ENCODE results near the gene KLF7. TPM values are rescaled to one million over a fixed set of nuclear protein-coding genes. Genes with fewer than 3 reads are reported as not detected.

Gene KLF7
- total RNA-seq, 3 donors from 2014 or later (not counting 1 experiment from before 2014, with no cell fraction given), result 22.9 to 39.1 (median 32.4) TPM

- DNase-seq (peak in 1 of 2 donors; percentile 35), ATAC-seq (peak in 1 of 3 donors; percentile 67)
- Mint-ChIP-seq H3K27me3 (ENCODE audit: low read depth in 2 of 2) (peaks cover 15 to 17% of the 10 kb centered on the region in 2 donors), H3K9me3 (no peaks in the 10 kb centered on the region), H3K27ac (peak overlapping the region in 1 of 2 donors; percentile 10), H3K4me3 (peak overlapping the region; percentile 35), H3K4me1 (peaks cover 17 to 22% of the 10 kb centered on the region in 2 donors), H3K36me3 (no peaks in the 10 kb centered on the region)
- Histone ChIP-seq H3K9me3 (ENCODE audit: control insufficient read depth, insufficient read depth, low read length) (no peaks in the 10 kb centered on the region), H3K4me3 (ENCODE audit: low read length) (no peak overlapping the region), H3K4me1 (ENCODE audit: control insufficient read depth, insufficient read depth, low read length) (peaks cover 11% of the 10 kb centered on the region), H3K27ac (ENCODE audit: low read length) (no peak overlapping the region), H3K27me3 (ENCODE audit: control insufficient read depth, insufficient read depth, low read length) (no peaks in the 10 kb centered on the region), H3K36me3 (ENCODE audit: control insufficient read depth, insufficient read depth, low read length) (no peaks in the 10 kb centered on the region)
- no peak for TF ChIP-seq CTCF (IDR thresholded peaks at IDR 0.05)
- intact Hi-C loops (cut with micrococcal nuclease), result no loop called here
- 2% methylated on average over 12 of the region's 12 CpGs for WGBS (ENCODE audit: insufficient coverage)
These were observed 91.7 kb downstream of the KLF7 start for GRCh38 chr2:207073801-207074678.

- Histone ChIP-seq H3K4me1 (ENCODE audit: control insufficient read depth, insufficient read depth, low read length) (peaks cover 11% of the 10 kb centered on the region), H3K4me3 (ENCODE audit: low read length) (no peak overlapping the region), H3K9me3 (ENCODE audit: control insufficient read depth, insufficient read depth, low read length) (no peaks in the 10 kb centered on the region), H3K36me3 (ENCODE audit: control insufficient read depth, insufficient read depth, low read length) (no peaks in the 10 kb centered on the region), H3K27ac (ENCODE audit: low read length) (no peak overlapping the region), H3K27me3 (ENCODE audit: control insufficient read depth, insufficient read depth, low read length) (no peaks in the 10 kb centered on the region)
- intact Hi-C loops (cut with micrococcal nuclease), result no loop called here
- no peaks in the 10 kb centered on the region for H3K36me3 Mint-ChIP-seq
- no peak overlapping the region for H3K4me3 Mint-ChIP-seq
- H3K27ac Mint-ChIP-seq, result peak overlapping the region in 1 of 2 donors; percentile 10
- DNase-seq (no peak), ATAC-seq (no peak)
- peaks cover 17 to 22% of the 10 kb centered on the region in 2 donors for H3K4me1 Mint-ChIP-seq
- no peaks in the 10 kb centered on the region for H3K9me3 Mint-ChIP-seq
- H3K27me3 Mint-ChIP-seq (ENCODE audit: low read depth in 2 of 2), result peaks cover 15 to 17% of the 10 kb centered on the region in 2 donors
- no peak for TF ChIP-seq CTCF (IDR thresholded peaks at IDR 0.05)
These were observed 92.3 kb downstream of the KLF7 start for GRCh38 chr2:207073412-207073800.

GRCh38 chr2:207072571-207072970 is 93.2 kb downstream of the KLF7 start:
- Mint-ChIP-seq H3K4me3 (no peak overlapping the region), H3K27me3 (ENCODE audit: low read depth in 2 of 2) (peaks cover 21% of the 10 kb centered on the region in 2 donors), H3K27ac (no peak overlapping the region), H3K9me3 (no peaks in the 10 kb centered on the region), H3K4me1 (peaks cover 20 to 22% of the 10 kb centered on the region in 2 donors), H3K36me3 (no peaks in the 10 kb centered on the region)
- DNase-seq, result no peak
- Histone ChIP-seq H3K27ac (ENCODE audit: low read length) (no peak overlapping the region), H3K36me3 (ENCODE audit: control insufficient read depth, insufficient read depth, low read length) (no peaks in the 10 kb centered on the region), H3K4me3 (ENCODE audit: low read length) (no peak overlapping the region), H3K9me3 (ENCODE audit: control insufficient read depth, insufficient read depth, low read length) (no peaks in the 10 kb centered on the region), H3K4me1 (ENCODE audit: control insufficient read depth, insufficient read depth, low read length) (peaks cover 11% of the 10 kb centered on the region), H3K27me3 (ENCODE audit: control insufficient read depth, insufficient read depth, low read length) (no peaks in the 10 kb centered on the region)
- intact Hi-C loops (cut with micrococcal nuclease), result no loop called here
- ATAC-seq, result no peak
- TF ChIP-seq CTCF (IDR thresholded peaks at IDR 0.05), result no peak
- no CpG with 5 or more reads among the region's 1 CpG for WGBS (ENCODE audit: insufficient coverage)
